ENCODE measurements around the gene SMARCB1.
"Not testable (repeated sequence)": the region's sequence is repeated elsewhere in the genome, so short reads cannot be mapped to it uniquely, and the experiment has no call there.

Gene SMARCB1

GRCh38 chr22:23847310-23847920 lies 60.6 kb downstream of the SMARCB1 start:
- no peak for DNase-seq

GRCh38 chr22:23847991-23848864 lies 61.5 kb downstream of the SMARCB1 start:
- no peak for DNase-seq

- DNase-seq: peak; percentile 75
Measured at GRCh38 chr22:23849009-23850006, 62.5 kb downstream of the SMARCB1 start.

- DNase-seq: no peak
Measured at GRCh38 chr22:23850136-23850611, 63.4 kb downstream of the SMARCB1 start.

GRCh38 chr22:23856721-23857605 lies 70.2 kb downstream of the SMARCB1 start:
- DNase-seq: peak; percentile 48

GRCh38 chr22:23857606-23858483 lies 71.1 kb downstream of the SMARCB1 start, which contains the start of gene SLC2A11:
TSS of gene SLC2A11 (plus strand) at chr22:23857875. CDS start at chr22:23858000, 125 bp downstream.
- peak; percentile 97 for DNase-seq

GRCh38 chr22:23858484-23858815 lies 71.7 kb downstream of the SMARCB1 start:
- DNase-seq: no peak

- no peak for DNase-seq
Measured at GRCh38 chr22:23859201-23859600, 72.4 kb downstream of the SMARCB1 start.

- DNase-seq: not testable (repeated sequence)
Measured at GRCh38 chr22:23860187-23860586, 73.4 kb downstream of the SMARCB1 start.

- DNase-seq: peak; percentile 44
Measured at GRCh38 chr22:23862103-23862502, 75.3 kb downstream of the SMARCB1 start.

GRCh38 chr22:23864499-23865154 lies 77.9 kb downstream of the SMARCB1 start:
- DNase-seq: not testable (repeated sequence)

- DNase-seq: no peak
Measured at GRCh38 chr22:23868580-23868979, 81.8 kb downstream of the SMARCB1 start.

- peak; percentile 38 for DNase-seq
Measured at GRCh38 chr22:23874871-23875270, 88.1 kb downstream of the SMARCB1 start.

- DNase-seq: no peak
Measured at GRCh38 chr22:23875801-23876200, 89.0 kb downstream of the SMARCB1 start.

GRCh38 chr22:23877566-23877965 lies 90.8 kb downstream of the SMARCB1 start:
- no peak for DNase-seq

GRCh38 chr22:23878219-23878618 lies 91.5 kb downstream of the SMARCB1 start:
- no peak for DNase-seq

- DNase-seq: no peak
Measured at GRCh38 chr22:23882370-23882769, 95.6 kb downstream of the SMARCB1 start.

GRCh38 chr22:23883658-23884057 lies 96.9 kb downstream of the SMARCB1 start:
- no peak for DNase-seq

GRCh38 chr22:23884140-23884539 lies 97.4 kb downstream of the SMARCB1 start:
- no peak for DNase-seq
